ENCODE data around the gene SERPINA6.

DNA sequence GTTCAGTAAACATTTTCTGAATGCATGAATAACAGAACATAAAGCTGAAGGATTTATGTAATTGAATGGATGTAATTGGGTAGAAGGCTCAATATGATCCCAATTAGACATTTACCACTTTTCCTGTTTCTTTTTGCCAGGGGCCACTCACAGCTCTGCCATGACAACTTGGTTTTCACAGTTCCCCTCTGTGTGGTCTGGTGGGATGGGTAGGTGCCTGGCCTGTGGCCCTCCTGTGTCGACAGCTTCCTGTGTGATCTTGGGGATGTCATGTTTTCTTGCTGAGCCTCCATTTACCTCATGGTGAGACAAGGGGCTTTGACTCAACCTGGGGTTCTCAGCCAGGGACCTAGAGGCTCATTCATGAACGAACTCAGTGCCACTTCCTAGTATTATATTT is 17.5 kb downstream of the SERPINA6 start:
- TF ChIP-seq CTCF (IDR thresholded peaks at IDR 0.05; ENCODE audit: insufficient read depth, low read depth, low read length) (no peak), EZH2 (IDR thresholded peaks at IDR 0.05; ENCODE audit: insufficient read depth, low read length) (no peak)

Data from astrocyte (in vitro differentiated cells and primary cell).